ENCODE data around the gene IL20RB.
"Not testable (repeated sequence)": the region's sequence is repeated elsewhere in the genome, so short reads cannot be mapped to it uniquely, and the experiment has no call there.

The IL20RB gene

GRCh38 chr3:136946978-136947377 is 10.8 kb upstream of the IL20RB start:
- DNase-seq (ENCODE audit: low read depth, low spot score) = no peak

DNA sequence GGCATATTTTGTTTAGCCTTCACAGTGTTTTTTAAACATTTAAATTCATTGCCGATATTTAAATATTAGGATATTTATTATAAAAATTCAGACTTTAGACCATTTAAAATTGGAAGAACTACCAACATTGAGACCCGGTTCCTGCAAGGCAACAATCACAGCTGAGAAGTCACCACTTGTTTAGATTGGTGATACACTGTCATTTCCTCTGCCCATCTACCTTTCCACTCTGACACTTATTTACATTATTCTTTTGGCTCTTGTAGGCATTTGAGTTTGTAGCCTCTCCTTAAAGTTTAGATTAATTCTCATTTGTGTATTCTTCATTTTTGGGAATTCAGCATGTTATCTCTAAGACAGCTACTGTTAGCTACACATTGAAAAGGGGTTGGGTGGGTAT is 10.3 kb upstream of the IL20RB start:
- DNase-seq (ENCODE audit: low read depth, low spot score) = no peak

DNA sequence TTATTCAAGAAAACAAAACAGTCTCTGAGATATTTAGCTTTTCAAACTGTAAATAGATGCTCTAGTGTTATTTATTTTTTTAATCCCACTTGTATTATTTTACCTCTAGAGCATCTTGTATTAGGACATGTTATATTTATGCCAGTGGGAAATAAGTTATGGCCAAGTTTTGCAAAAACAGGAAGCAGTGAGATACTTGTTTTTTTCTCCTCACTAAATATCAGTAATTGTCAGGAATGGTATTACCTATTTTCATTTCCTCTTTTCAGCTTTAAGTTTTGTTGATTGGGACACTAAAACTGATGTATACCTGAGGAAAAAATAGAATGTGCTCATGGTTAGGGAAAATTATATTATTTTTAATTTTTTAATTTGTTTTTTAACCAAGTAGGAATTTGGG is 8.6 kb upstream of the IL20RB start:
- no peak for DNase-seq (ENCODE audit: low read depth, low spot score)

DNA sequence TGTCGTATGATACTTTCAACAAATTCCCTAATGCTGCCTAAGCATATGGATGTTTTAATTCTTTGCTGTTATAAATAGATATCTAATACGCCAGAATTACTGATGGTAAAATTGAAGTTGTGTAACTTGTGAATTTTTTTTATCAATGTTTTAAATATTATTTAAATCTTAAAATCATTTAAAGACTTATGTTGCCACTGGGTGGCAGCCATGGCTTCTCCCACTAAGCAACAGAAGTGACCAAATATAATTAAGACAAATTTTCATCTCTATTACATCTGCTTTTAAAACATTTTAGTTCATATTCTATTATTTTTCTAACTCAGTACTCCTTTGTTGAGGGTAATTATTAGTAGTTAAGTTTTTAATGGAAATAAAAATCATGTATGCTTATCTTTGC is 8.1 kb upstream of the IL20RB start:
- no peak for DNase-seq (ENCODE audit: low read depth, low spot score)

GRCh38 chr3:136950623-136951022 is 7.2 kb upstream of the IL20RB start:
- no peak for DNase-seq (ENCODE audit: low read depth, low spot score)

GRCh38 chr3:136952292-136952691 is 5.5 kb upstream of the IL20RB start:
- no peak for DNase-seq (ENCODE audit: low read depth, low spot score)

GRCh38 chr3:136954251-136954650 is 3.5 kb upstream of the IL20RB start:
- DNase-seq (ENCODE audit: low read depth, low spot score) = no peak

GRCh38 chr3:136954980-136955780 is 2.6 kb upstream of the IL20RB start:
- DNase-seq (ENCODE audit: low read depth, low spot score) = no peak

GRCh38 chr3:136955813-136956212 is 2.0 kb upstream of the IL20RB start:
- no peak for DNase-seq (ENCODE audit: low read depth, low spot score)

DNA sequence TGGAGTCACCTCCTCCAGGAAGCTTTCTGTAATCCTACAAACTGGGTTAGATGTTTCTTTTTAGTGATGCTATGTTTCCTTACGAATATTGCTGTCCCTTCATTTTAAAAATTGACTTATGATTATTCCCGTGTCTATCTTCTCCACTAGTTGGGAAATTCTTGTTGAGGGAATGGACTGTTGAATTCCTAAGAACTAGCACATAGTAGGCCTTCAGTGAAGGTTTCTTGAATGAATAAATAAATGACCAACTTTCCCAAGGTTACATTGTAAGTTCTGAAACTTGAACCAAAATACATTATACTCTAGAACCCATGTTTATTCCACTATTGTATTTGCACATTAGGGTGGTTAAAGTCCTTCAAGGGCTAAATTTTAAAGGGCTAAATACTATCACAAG is 812 bp upstream of the IL20RB start:
- DNase-seq (ENCODE audit: low read depth, low spot score) = no peak

DNA sequence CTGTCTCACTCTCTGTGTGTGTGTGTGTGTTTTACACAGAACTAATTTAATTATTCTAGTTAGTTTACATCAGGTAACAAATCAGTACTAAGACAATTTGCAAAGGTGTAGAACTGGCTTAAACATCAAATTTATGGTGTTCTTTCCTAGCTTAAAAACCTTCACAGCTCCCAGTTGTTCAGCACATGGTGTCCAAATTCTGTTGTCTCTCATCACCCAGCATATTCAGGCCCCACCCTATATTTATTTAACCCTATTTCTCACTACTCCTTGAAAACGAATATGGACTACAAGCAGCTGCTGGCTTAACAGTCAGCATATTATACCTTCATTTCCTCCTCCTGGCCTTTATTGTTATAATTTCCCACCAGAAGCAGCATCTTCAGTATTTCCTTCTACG is 1.2 kb downstream of the IL20RB start:
- no peak for DNase-seq (ENCODE audit: low read depth, low spot score)

DNA sequence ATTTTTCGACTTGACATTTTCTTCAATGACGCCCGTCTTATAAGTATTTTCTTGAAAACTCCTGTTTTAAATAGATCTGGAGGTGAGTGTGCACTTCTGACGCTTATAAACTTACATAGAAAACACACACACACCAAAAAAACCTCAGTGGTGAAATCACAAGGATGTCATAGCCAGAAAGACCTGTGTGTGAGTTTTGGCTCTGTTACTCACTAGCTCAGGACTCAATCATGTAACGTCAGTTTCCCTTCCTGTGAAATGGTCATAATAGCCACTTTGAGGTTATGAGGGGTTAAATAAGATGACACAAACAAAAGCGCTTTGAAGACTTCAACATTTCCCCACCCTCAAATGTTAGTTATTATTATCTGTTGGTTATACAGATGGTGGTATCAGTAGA is 1.8 kb downstream of the IL20RB start:
- DNase-seq (ENCODE audit: low read depth, low spot score) = no peak

DNA sequence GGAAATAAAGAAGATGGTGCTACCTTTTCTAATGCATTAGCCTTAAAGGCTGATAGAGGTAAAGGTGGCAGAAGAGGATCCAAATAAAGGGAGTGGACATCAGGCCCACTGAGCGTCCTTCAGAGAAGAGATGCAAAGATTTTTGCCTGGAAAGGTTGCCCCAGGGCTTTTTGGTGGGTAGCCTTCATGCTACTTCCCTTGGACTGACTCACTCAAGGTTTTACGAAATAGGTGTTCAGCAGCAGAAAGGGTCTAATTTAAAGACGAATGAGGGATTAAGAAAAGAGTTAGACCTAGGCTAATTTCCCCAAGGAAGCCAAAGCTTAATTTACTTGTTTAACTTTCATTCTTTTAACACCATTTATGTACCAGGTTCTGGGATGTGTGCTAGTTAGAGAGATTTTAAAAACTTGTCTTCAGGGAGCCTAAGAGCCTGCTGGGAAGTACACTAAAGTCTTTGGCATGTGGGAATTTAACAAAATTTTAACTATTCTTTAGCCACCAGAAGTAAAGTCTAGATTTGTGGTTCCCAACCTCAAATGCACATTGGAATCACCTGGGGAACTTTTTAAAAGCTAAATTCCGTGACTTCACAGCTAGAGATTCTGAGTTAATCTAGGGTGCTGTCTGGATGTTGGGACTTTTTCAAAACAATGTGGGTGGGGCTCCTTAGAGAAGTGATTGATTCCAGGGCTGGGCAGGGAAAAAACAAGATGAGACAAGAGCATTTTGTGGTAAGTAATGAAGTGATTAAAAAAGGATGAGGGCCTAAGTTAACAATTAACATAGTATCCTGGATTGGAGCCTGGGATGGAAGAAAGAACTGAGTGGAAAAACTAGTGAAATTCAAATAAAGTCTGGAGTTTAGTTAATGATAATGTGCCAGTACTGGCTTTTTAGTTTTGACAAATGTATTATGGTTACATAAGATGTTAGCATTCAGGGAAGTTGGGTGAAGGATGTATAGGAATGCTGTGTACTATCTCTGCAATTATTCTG is 3.4 kb downstream of the IL20RB start:
- DNase-seq (ENCODE audit: low read depth, low spot score) = no peak

DNA sequence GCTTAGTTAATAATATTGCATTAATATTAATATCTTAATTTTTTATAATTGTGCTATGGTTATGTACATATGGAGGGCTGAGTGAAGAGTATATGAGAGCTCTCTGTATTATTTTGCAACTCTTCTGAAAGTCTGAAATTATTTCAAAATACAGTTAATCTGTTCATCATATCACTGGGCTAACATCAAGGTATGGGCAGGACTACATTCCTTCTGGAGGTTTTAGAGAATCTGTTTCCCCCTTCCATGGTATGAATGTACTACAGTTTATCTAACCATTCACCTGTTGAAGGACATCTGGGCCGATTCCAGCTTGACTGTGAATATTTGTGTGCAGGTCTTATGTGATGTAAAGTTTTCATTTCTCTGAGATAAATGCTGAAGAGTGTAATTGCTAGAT is 5.1 kb downstream of the IL20RB start:
- no peak for DNase-seq (ENCODE audit: low read depth, low spot score)

DNA sequence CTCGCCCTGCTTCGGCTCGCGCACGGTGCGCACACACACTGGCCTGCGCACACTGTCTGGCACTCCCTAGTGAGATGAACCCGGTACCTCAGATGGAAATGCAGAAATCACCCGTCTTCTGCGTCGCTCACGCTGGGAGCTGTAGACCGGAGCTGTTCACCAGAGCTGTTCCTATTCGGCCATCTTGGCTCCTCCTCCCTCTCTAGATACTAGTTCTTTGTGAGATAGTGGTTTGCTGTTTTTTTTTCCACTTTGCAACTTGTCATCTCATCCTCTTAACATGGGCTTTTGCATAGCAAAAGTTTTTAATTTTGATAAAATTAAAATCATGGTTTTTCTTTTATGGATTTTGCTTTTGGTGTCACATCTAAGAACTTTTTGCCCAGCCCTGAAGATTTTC is 11.8 kb downstream of the IL20RB start:
- not testable (repeated sequence) for DNase-seq (ENCODE audit: low read depth, low spot score)

DNA sequence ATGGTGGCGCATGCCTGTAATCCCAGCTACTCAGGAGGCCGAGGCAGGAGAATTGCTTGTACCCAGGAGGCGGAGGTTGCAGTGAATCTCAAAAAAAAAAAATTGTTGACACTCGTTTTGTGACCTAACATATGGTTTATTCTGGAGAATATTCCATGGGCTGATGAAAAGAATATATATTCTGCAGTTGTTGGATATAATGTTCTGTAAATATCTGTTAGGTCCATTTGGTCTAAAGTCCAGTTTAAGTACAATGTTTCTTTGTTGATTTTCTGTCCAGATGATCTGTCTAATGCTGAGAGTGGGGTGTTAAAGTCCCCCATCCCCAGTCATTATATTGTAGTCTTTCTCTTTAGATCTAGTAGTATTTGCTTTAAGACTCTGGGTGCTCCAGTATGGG is 15.6 kb downstream of the IL20RB start:
- DNase-seq (ENCODE audit: low read depth, low spot score) = no peak

GRCh38 chr3:136974670-136975069 is 16.9 kb downstream of the IL20RB start:
- no peak for DNase-seq (ENCODE audit: low read depth, low spot score)

GRCh38 chr3:136979204-136979603 is 21.4 kb downstream of the IL20RB start:
- no peak for DNase-seq (ENCODE audit: low read depth, low spot score)

DNA sequence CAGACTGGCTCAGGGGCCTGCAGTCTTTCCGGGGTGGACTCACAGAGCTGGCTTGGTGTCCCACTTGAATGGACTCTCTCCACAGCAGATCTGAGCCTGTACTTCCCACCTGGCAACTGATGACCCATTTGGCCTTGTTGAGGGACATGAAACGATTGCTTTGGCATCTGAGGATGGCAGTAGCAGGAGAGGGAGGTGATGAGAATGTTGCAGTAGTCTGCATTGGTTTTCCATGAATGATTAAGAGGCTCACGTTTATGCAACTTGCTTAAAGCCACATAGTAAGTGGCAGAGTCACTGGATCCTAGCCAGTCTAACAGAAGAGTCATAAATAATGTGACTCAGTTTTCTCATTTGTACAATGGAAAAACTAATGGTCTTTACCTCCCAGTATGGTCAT is 21.9 kb downstream of the IL20RB start:
- DNase-seq (ENCODE audit: low read depth, low spot score) = no peak

GRCh38 chr3:136982033-136982432 is 24.2 kb downstream of the IL20RB start:
- DNase-seq (ENCODE audit: low read depth, low spot score) = no peak

GRCh38 chr3:136982520-136983138 is 24.8 kb downstream of the IL20RB start:
- DNase-seq (ENCODE audit: low read depth, low spot score) = no peak

GRCh38 chr3:136984837-136985236 is 27.1 kb downstream of the IL20RB start:
- no peak for DNase-seq (ENCODE audit: low read depth, low spot score)
